Measurements from ENCODE around the gene GEMIN7. TPM values are rescaled to one million over a fixed set of nuclear protein-coding genes. Genes with fewer than 3 reads are reported as not detected.

The GEMIN7 gene
- total RNA-seq, 2 donors from 2014 or later, result 22.4 to 37.5 TPM

GRCh38 chr19:45123440-45123850 lies 44.4 kb downstream of the GEMIN7 start:
- Histone ChIP-seq H3K4me1 (peaks cover 7% of the 10 kb centered on the region), H3K9ac (ENCODE audit: low read depth in 2 of 2, low read length in 2 of 2) (no peak overlapping the region), H3K27ac (no peak overlapping the region), H3K36me3 (no peaks in the 10 kb centered on the region), H3K27me3 (no peaks in the 10 kb centered on the region), H3K4me3 (no peak overlapping the region), H3K9me3 (no peaks in the 10 kb centered on the region)
- intact Hi-C loops (cut with DNase I), result no loop called here
- TF ChIP-seq CTCF (IDR thresholded peaks at IDR 0.05), result no peak
- no peak for DNase-seq

DNA sequence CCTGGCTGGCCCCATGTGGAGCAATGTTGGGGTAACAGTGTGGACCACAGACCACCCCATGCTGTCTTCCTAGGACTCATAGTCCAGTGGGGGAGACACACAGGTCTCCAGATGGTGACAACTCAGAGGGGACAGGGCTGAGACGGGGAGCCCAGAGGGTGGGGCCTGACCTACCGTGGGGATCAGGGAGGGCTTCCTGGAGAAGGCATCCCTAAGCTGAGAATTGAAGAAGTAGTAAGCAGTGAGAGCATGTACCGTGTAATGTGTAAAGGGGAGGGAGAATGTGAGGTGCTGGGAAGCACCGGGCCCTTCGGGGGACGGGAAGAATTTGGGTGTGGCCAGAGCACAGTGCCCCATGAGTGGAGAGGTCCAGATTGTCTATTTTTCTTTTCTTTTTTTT lies 45.0 kb downstream of the GEMIN7 start:
- no peaks in the 10 kb centered on the region for H3K36me3 ChIP-seq
- peaks cover 3% of the 10 kb centered on the region for H3K4me1 ChIP-seq
- no peaks in the 10 kb centered on the region for H3K9me3 ChIP-seq
- intact Hi-C loops (cut with DNase I), result no loop called here
- H3K4me3 ChIP-seq, result no peak overlapping the region
- no peak overlapping the region for H3K27ac ChIP-seq
- DNase-seq, result no peak
- H3K27me3 ChIP-seq, result no peaks in the 10 kb centered on the region
- no peak overlapping the region for H3K9ac ChIP-seq (ENCODE audit: low read depth in 2 of 2, low read length in 2 of 2)
- TF ChIP-seq CTCF (IDR thresholded peaks at IDR 0.05), result no peak

GRCh38 chr19:45125360-45125759 lies 46.3 kb downstream of the GEMIN7 start:
- Histone ChIP-seq H3K4me3 (no peak overlapping the region), H3K27me3 (no peaks in the 10 kb centered on the region), H3K9ac (ENCODE audit: low read depth in 2 of 2, low read length in 2 of 2) (no peak overlapping the region), H3K9me3 (no peaks in the 10 kb centered on the region), H3K36me3 (no peaks in the 10 kb centered on the region), H3K4me1 (no peaks in the 10 kb centered on the region), H3K27ac (no peak overlapping the region)
- TF ChIP-seq CTCF (IDR thresholded peaks at IDR 0.05), result no peak
- no peak for DNase-seq
- intact Hi-C loops (cut with DNase I), result no loop called here

DNA sequence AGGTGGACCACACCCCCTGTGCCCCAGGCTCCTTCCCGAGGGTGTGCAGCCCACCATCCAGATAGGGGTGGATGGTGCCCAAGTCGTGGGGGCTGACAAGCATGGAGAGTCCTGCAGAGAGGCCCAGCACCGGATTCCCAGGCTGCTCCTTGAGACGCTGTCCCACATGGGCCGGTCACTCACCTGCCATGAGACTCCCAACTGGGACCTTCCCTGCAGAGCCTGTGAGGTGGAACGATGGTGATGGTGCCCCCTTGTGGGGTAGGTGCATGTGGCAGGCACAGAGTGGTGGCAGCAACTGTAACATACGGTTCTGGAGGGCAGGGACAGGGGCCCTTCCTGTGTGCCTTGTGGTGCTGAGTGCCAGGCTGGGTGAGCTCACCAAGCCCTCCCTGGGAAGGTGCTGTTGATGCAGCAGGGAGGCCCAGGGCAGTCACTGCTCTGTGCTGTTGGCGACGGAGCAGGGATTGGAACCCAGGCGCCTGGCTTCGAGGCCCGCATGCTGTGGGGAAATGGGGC lies 47.0 kb downstream of the GEMIN7 start:
- no peaks in the 10 kb centered on the region for H3K27me3 ChIP-seq
- no peaks in the 10 kb centered on the region for H3K9me3 ChIP-seq
- peak; percentile 84 for DNase-seq
- no peak overlapping the region for H3K4me3 ChIP-seq
- H3K27ac ChIP-seq, result no peak overlapping the region
- TF ChIP-seq CTCF (IDR thresholded peaks at IDR 0.05), result peak; percentile 78
- intact Hi-C loops (cut with DNase I), result no loop called here
- no peak overlapping the region for H3K9ac ChIP-seq (ENCODE audit: low read depth in 2 of 2, low read length in 2 of 2)
- H3K36me3 ChIP-seq, result no peaks in the 10 kb centered on the region
- H3K4me1 ChIP-seq, result no peaks in the 10 kb centered on the region

GRCh38 chr19:45126654-45127053 lies 47.6 kb downstream of the GEMIN7 start:
- intact Hi-C loops (cut with DNase I), result no loop called here
- Histone ChIP-seq H3K36me3 (no peaks in the 10 kb centered on the region), H3K4me1 (no peaks in the 10 kb centered on the region), H3K27me3 (no peaks in the 10 kb centered on the region), H3K4me3 (no peak overlapping the region), H3K27ac (no peak overlapping the region), H3K9me3 (no peaks in the 10 kb centered on the region), H3K9ac (ENCODE audit: low read depth in 2 of 2, low read length in 2 of 2) (no peak overlapping the region)
- DNase-seq, result no peak
- no peak for TF ChIP-seq CTCF (IDR thresholded peaks at IDR 0.05)

Data from colonic mucosa (tissue), 4 donors.